SK-N-MC (cell line): ENCODE results near the gene P2RY14.

Experiments used
- EZH2 ChIP-seq: fragments of 200-600 bp; sonication (generic); IDR thresholded peaks from one replicate; pipeline ENCODE4 v1.6.1; 2017; ENCODE audit warnings: antibody characterized with exemption
- FOXP2 ChIP-seq: optimal IDR thresholded peaks from 2 replicates; pipeline ENCODE3; 2011; ENCODE audit warnings: mild to moderate bottlenecking, moderate library complexity; ENCODE audit not compliant: insufficient read depth; ENCODE audit errors: extremely low read length, control extremely low read depth
- POLR2AphosphoS5 ChIP-seq: IDR thresholded peaks from 2 replicates; pipeline ENCODE4 v1.6.1; 2012; ENCODE audit warnings: mild to moderate bottlenecking, low read depth, low read length, borderline replicate concordance

DNA sequence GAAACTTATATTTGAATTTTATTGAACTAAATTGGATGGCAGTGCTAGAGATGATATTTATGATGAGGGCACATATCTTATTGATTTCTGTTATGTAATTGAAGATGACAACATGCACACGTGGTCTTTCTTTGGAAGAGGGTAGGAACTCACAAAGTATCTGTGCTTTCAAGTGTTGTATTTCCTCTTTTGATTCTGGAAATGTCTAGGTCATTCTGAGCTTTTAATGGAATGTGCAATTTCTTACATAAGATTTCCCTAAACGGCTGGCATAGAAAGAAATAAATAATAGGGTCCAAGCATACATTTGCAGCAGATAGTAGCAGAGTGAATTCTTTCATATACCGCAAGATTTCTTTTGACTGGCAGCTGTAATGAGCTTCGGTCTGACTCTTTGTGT lies 65.2 kb downstream of the P2RY14 start:
- no peak for TF ChIP-seq EZH2
- no peak for TF ChIP-seq POLR2AphosphoS5
- TF ChIP-seq FOXP2, result no peak
